H9 (cell line): Measurements from ENCODE around the gene SDC4. TPM values are rescaled to one million over a fixed set of nuclear protein-coding genes. Genes with fewer than 3 reads are reported as not detected.

ENCODE experiments used
- DNase-seq: peaks from one replicate; pipeline ENCODE4 v3.0.0-alpha.2; 2017
- H2AFZ ChIP-seq: one replicate; pipeline ENCODE4 v1.6.1; 2013; ENCODE audit warnings: mild to moderate bottlenecking, low read length, control low read depth, moderate library complexity
- H2AK5ac ChIP-seq: 2 replicates; pipeline ENCODE4 v1.6.1; 2013; ENCODE audit warnings: low read length, control low read depth, mixed read lengths; ENCODE audit not compliant: insufficient read length
- H2BK120ac ChIP-seq: one replicate; pipeline ENCODE4 v1.6.1; 2013; ENCODE audit warnings: low read depth, mild to moderate bottlenecking, low read length, control low read depth, inconsistent platforms; ENCODE audit not compliant: poor library complexity, severe bottlenecking
- H2BK12ac ChIP-seq: 2 replicates; pipeline ENCODE4 v1.6.1; 2013; ENCODE audit warnings: low read length, control low read depth, mixed read lengths, low read depth; ENCODE audit not compliant: insufficient read length
- H2BK15ac ChIP-seq: 2 replicates; pipeline ENCODE4 v1.6.1; 2013; ENCODE audit warnings: low read depth, low read length, control low read depth
- H2BK20ac ChIP-seq: one replicate; pipeline ENCODE4 v1.6.1; 2013; ENCODE audit warnings: low read depth, mild to moderate bottlenecking, low read length, control low read depth, inconsistent platforms; ENCODE audit not compliant: poor library complexity, severe bottlenecking
- H2BK5ac ChIP-seq: 2 replicates; pipeline ENCODE4 v1.6.1; 2013; ENCODE audit warnings: low read length, control low read depth, mixed read lengths; ENCODE audit not compliant: insufficient read length
- H3K14ac ChIP-seq: 2 replicates; pipeline ENCODE4 v1.6.1; 2013; ENCODE audit warnings: low read length, control low read depth; ENCODE audit not compliant: insufficient read depth
- H3K18ac ChIP-seq: 2 replicates; pipeline ENCODE4 v1.6.1; 2013; ENCODE audit warnings: low read depth, mild to moderate bottlenecking, mixed read lengths, low read length, control low read depth; ENCODE audit not compliant: insufficient read length
- H3K23ac ChIP-seq: 2 replicates; pipeline ENCODE4 v1.6.1; 2013; ENCODE audit warnings: low read length, control low read depth, mixed read lengths, low read depth; ENCODE audit not compliant: insufficient read length
- H3K23me2 ChIP-seq: 2 replicates; pipeline ENCODE4 v1.6.1; 2013; ENCODE audit warnings: low read depth, mild to moderate bottlenecking, mixed read lengths, low read length, control low read depth; ENCODE audit not compliant: insufficient read length, poor library complexity, severe bottlenecking
- H3K27ac ChIP-seq: 2 replicates; pipeline ENCODE4 v1.5.1; 2013; ENCODE audit warnings: low read length, control low read depth, mixed read lengths, low read depth; ENCODE audit not compliant: insufficient read length
- H3K27me3 ChIP-seq: 2 replicates; pipeline ENCODE4 v1.6.1; 2013; ENCODE audit warnings: low read length, control low read depth, inconsistent platforms; ENCODE audit not compliant: insufficient read depth
- H3K4ac ChIP-seq: 2 replicates; pipeline ENCODE4 v1.6.1; 2013; ENCODE audit warnings: low read depth, mild to moderate bottlenecking, control low read depth, inconsistent platforms, low read length, moderate library complexity
- H3K4me1 ChIP-seq: 2 replicates; pipeline ENCODE4 v1.6.1; 2013; ENCODE audit warnings: low read length, control low read depth, inconsistent platforms; ENCODE audit not compliant: insufficient read depth
- H3K4me2 ChIP-seq: 2 replicates; pipeline ENCODE4 v1.6.1; 2013; ENCODE audit warnings: low read length, control low read depth, mixed read lengths; ENCODE audit not compliant: insufficient read length, insufficient read depth
- H3K56ac ChIP-seq: 2 replicates; pipeline ENCODE4 v1.6.1; 2013; ENCODE audit warnings: low read depth, mild to moderate bottlenecking, mixed read lengths, low read length, control low read depth; ENCODE audit not compliant: insufficient read length
- H3K79me1 ChIP-seq: 2 replicates; pipeline ENCODE4 v1.6.1; 2013; ENCODE audit warnings: low read depth, mild to moderate bottlenecking, moderate library complexity, low read length, control low read depth, inconsistent platforms; ENCODE audit not compliant: insufficient read depth, poor library complexity, severe bottlenecking
- H3K79me2 ChIP-seq: 2 replicates; pipeline ENCODE4 v1.6.1; 2013; ENCODE audit warnings: low read length, control low read depth, inconsistent platforms; ENCODE audit not compliant: insufficient read depth
- H3K9ac ChIP-seq: 2 replicates; pipeline ENCODE4 v1.6.1; 2013; ENCODE audit warnings: low read length, control low read depth, mixed read lengths; ENCODE audit not compliant: insufficient read length; ENCODE audit errors: extremely low read depth
- H3K9me3 ChIP-seq: one replicate; pipeline ENCODE4 v1.6.1; 2013; ENCODE audit warnings: low read depth, low read length, inconsistent platforms; ENCODE audit not compliant: control insufficient read depth
- H3T11ph ChIP-seq: one replicate; pipeline ENCODE4 v1.6.1; 2013; ENCODE audit warnings: mild to moderate bottlenecking, low read length, control low read depth, inconsistent platforms
- H4K20me1 ChIP-seq: one replicate; pipeline ENCODE4 v1.6.1; 2013; ENCODE audit not compliant: control insufficient read depth, insufficient read length, insufficient read depth
- H4K5ac ChIP-seq: 2 replicates; pipeline ENCODE4 v1.6.1; 2013; ENCODE audit warnings: low read depth, mild to moderate bottlenecking, mixed read lengths, low read length, control low read depth; ENCODE audit not compliant: insufficient read length
- H4K8ac ChIP-seq: replicated peaks from 2 replicates; pipeline ENCODE4 v1.6.1; 2013; ENCODE audit warnings: low read length, control low read depth, mixed read lengths, low read depth; ENCODE audit not compliant: insufficient read length
- H4K91ac ChIP-seq: 2 replicates; pipeline ENCODE4 v1.6.1; 2013; ENCODE audit warnings: low read depth, mild to moderate bottlenecking, moderate library complexity, mixed read lengths, low read length, control low read depth; ENCODE audit not compliant: insufficient read length
- H3K27ac Mint-ChIP-seq, 3 experiments: 2 replicates in 2 of 3; 3 replicates in 1 of 3; pipeline ENCODE4 v1.8.0; 2020 to 2021; ENCODE audit warnings: mixed read lengths in 3 of 3, mild to moderate bottlenecking in 1 of 3, moderate library complexity in 1 of 3
- H3K27me3 Mint-ChIP-seq: 2 replicates; pipeline ENCODE4 v1.8.0; 2021; ENCODE audit warnings: low read depth, mild to moderate bottlenecking, moderate library complexity, mixed read lengths
- H3K36me3 Mint-ChIP-seq, 3 experiments: 2 replicates in 2 of 3; 3 replicates in 1 of 3; pipeline ENCODE4 v1.8.0; 2020 to 2021; ENCODE audit warnings: low read depth in 3 of 3, mixed read lengths in 3 of 3; ENCODE audit not compliant: insufficient read depth in 1 of 3
- H3K4me1 Mint-ChIP-seq, 2 experiments: 2 replicates each; pipeline ENCODE4 v1.8.0; 2020; ENCODE audit warnings: mixed read lengths in 2 of 2
- H3K4me3 Mint-ChIP-seq, 2 experiments: 2 replicates in 1 of 2; 3 replicates in 1 of 2; pipeline ENCODE4 v1.8.0; 2020 to 2021; ENCODE audit warnings: mild to moderate bottlenecking in 2 of 2, mixed read lengths in 2 of 2, moderate library complexity in 1 of 2
- H3K9me3 Mint-ChIP-seq, 2 experiments: 2 replicates in 1 of 2; 3 replicates in 1 of 2; pipeline ENCODE4 v1.8.0; 2020; ENCODE audit warnings: mild to moderate bottlenecking in 2 of 2, mixed read lengths in 2 of 2, moderate library complexity in 1 of 2
- WGBS: extraction: QIAGEN DNeasy Blood & Tissue Kit; methylation state at CpG from one replicate; pipeline ENCODE4 v1.1.7; 2013; ENCODE audit warnings: missing lambda C conversion rate, low lambda C conversion rate, mixed read lengths; ENCODE audit not compliant: insufficient read length; ENCODE audit errors: extremely low coverage; 5-methylcytosine and 5-hydroxymethylcytosine counted together
- total RNA-seq: library from RNA; stranded (reverse); gene quantifications from 2 replicates; pipeline ENCODE4 v1.2.1, GENCODE V29; 2021
- TF ChIP-seq, protein P1 (sequence below): fragments of 200-600 bp; sonication (generic); conservative IDR thresholded peaks from 3 replicates; pipeline ENCODE4 v1.8.0; 2021; ENCODE audit warnings: antibody characterized with exemption, mild to moderate bottlenecking

The SDC4 gene
- total RNA-seq, 1 experiment from 2014 or later: 50.7 TPM

DNA sequence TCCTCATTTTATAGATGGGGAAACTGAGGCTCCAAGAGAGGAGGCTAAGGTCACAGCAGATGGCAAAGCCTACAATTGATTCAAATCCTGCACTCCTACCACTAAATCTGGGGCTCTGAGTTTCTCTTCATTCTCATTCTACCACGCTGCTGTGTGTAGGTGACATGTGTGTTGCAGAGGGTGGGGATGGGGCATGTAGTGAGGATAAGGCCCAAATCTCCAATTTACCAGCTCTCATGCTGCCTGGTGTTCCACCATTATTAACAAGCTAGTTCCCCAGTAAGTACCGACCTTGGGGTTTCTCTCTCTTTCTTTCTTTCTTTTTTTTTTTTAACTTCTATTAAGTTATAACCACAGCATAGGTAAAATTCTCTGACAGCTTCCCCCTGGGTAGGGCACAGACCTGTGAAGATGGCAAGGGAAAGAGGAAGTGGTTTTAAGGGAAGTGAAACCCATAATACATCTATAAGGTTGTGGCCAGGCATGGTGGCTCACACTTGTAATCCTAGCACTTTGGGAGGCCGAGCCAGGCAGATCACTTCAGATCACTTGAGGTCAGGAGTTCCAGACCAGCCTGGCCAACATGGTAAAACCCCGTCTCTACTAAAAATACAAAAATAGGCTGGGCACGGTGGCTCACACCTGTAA, 27.2 kb downstream of the SDC4 start:
- H3K27me3 ChIP-seq: no peaks in the 10 kb centered on the region
- no peak overlapping the region for H2AFZ ChIP-seq
- H3K4ac ChIP-seq: no peak overlapping the region
- H3K18ac ChIP-seq: no peak overlapping the region
- H3K79me1 ChIP-seq: no peaks in the 10 kb centered on the region
- H2BK20ac ChIP-seq: no peak overlapping the region
- no peak overlapping the region for H2AK5ac ChIP-seq
- Mint-ChIP-seq H3K9me3 (no peaks in the 10 kb centered on the region), H3K27ac (no peak overlapping the region), H3K27me3 (peaks cover 8% of the 10 kb centered on the region), H3K4me1 (peaks cover 7 to 8% of the 10 kb centered on the region in 2 experiments; a peak in 2 of 4 replicates), H3K36me3 (peaks cover 0 to under 1% (median 0%) of the 10 kb centered on the region in 3 experiments; a peak in 1 of 7 replicates), H3K4me3 (no peak overlapping the region)
- no peak overlapping the region for H3T11ph ChIP-seq
- H3K9ac ChIP-seq: no peak overlapping the region
- no peak overlapping the region for H2BK5ac ChIP-seq
- no peak overlapping the region for H3K27ac ChIP-seq
- no CpG with 5 or more reads among the region's 5 CpGs for WGBS
- H3K14ac ChIP-seq: no peak overlapping the region
- no peak overlapping the region for H3K23ac ChIP-seq
- H3K9me3 ChIP-seq: no peaks in the 10 kb centered on the region
- no peak for DNase-seq
- H3K4me1 ChIP-seq: no peaks in the 10 kb centered on the region
- H2BK120ac ChIP-seq: no peak overlapping the region
- H3K56ac ChIP-seq: no peak overlapping the region
- H3K23me2 ChIP-seq: no peaks in the 10 kb centered on the region
- no peak overlapping the region for H2BK12ac ChIP-seq
- TF ChIP-seq, protein P1, sequence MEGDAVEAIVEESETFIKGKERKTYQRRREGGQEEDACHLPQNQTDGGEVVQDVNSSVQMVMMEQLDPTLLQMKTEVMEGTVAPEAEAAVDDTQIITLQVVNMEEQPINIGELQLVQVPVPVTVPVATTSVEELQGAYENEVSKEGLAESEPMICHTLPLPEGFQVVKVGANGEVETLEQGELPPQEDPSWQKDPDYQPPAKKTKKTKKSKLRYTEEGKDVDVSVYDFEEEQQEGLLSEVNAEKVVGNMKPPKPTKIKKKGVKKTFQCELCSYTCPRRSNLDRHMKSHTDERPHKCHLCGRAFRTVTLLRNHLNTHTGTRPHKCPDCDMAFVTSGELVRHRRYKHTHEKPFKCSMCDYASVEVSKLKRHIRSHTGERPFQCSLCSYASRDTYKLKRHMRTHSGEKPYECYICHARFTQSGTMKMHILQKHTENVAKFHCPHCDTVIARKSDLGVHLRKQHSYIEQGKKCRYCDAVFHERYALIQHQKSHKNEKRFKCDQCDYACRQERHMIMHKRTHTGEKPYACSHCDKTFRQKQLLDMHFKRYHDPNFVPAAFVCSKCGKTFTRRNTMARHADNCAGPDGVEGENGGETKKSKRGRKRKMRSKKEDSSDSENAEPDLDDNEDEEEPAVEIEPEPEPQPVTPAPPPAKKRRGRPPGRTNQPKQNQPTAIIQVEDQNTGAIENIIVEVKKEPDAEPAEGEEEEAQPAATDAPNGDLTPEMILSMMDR: no peak
- no peak overlapping the region for H4K91ac ChIP-seq
- no peaks in the 10 kb centered on the region for H4K20me1 ChIP-seq
- no peak overlapping the region for H3K4me2 ChIP-seq
- H2BK15ac ChIP-seq: no peak overlapping the region
- no peak overlapping the region for H4K5ac ChIP-seq
- no peaks in the 10 kb centered on the region for H3K79me2 ChIP-seq
- no peak overlapping the region for H4K8ac ChIP-seq
